HL-60/S4 treated with phorbol 12-myristate 13-acetate at 8.2 ng/mL for 4 days and 3 days (cell line): ENCODE measurements around the gene TMEM39A.

Experiments used
- in situ Hi-C: fragments of 300-500 bp; cut with MboI; formaldehyde crosslinking; loops from 2 replicates; pipeline ENCODE4 v1.15.0; 2022; ENCODE audit warnings: low sequenced_read_pairs

The TMEM39A gene

DNA sequence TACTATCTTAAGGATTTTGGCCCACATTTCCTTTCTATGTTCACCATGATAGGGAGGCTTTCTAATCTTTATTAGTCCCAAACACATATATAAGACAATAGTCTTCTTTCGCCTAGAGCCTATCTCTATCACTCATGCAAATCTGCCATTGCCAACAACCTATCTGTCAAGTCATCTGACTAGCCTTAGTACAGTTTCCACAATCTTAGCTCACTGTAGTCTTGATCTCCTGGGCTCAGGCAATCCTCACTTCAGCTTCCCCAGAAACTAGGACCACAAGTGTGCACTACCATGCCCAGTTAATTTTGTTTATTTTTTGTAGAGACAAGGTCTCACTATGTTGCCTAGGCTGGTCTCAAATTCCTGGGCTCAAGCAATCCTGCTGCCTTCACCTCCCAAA lies 6.9 kb downstream of the TMEM39A start:
- in situ Hi-C loops: no loop called here

DNA sequence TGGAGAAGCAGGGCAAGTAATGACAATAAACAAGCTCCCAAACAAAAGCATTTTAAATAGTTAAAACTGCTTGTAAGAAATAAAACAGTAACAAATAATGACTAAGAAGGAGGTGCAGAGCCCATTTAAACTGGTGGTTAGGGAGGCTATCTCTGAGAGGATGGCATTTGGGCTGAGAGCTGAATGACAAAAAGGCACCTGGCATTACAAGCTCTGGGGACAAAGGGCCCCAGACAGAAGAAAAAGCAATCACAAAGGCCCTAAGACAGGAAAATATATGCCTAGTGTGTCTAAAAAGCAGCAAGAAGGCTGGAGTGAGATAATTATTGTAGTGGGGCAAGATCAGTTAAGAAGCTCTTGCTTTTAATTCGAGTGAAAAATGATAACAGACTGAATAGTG lies 9.6 kb downstream of the TMEM39A start:
- in situ Hi-C loops: no loop called here

DNA sequence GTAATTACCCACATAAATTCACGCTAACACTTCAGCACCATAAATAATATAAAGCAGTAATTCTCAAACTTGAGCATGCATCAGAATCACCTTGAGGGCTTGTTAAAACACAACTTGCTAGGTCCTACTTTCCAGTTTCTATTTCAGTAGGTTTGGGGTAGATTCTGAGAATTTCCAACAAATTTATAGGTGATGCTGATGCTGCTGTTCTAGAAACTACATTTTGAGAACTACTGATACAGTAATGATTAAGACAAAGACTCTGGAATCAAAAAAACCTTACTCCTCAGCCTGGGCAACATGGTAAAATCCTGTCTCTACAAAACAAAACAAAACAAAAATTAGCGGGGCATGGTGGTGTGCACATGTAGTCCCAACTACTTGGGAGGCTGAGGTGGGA lies 18.8 kb downstream of the TMEM39A start:
- in situ Hi-C loops: no loop called here

DNA sequence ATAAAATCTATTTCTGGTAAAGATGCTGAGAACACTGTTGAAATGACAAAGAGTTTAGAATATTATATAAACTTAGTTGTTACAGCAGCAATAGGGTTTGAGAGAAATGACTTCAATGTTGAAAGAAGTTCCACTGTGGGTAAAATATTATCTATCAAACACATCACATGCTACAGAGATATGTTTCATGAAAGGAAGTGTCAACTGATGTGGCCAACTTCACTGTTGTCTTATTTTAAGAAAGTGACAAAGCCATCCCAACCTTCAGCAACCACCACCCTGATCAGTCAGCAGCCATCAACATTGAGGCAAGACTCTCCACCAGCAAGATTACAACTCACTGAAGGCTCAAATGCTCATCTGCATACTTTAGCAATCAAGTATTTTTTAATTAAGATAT lies 20.2 kb downstream of the TMEM39A start:
- in situ Hi-C loops: no loop called here

DNA sequence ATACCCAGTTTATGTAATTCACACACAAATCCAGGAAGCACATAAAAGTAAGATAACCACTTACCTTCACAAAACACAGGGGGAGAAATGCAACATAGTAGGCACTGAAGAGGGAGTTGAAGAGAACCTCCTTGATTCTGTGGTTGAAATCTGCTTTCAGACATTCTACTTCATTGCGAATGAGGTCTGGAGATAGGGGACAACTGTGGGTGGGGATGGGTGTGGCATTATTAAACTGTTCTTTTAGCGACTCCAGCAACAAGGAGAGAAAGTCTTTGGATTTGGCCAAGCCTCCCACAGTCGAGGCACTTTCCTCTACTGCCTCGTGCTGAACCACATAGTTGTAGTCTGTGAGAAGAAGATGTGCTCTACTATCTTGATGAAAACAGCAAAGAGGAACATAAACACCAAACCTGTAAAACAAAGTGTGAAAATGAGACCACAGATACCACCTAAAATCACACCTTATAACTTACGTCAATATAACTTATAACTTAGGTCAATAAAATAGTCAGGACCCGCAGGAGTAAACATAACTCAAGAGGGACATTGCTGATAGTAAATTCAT lies 25.6 kb downstream of the TMEM39A start:
- in situ Hi-C loops: no loop called here

DNA sequence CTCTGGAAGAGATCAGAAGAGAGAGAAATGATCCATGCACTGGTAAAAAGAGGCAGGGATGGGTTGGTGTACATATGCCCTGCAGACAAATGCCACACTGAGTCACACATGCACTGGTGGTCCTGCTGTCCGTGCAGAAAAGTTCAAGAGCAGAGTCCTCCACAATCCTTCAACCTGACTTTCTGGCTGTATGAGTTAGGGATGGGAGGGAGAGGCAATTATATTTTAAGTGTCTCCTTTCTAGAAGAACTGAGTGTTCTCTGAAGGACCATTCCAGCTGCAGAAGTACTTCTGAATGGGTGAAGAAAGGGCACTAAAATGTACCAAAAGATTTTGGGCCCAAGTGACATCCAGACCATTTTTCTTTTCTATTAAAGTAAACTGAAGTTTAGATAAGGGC lies 26.4 kb downstream of the TMEM39A start:
- in situ Hi-C loops: no loop called here

DNA sequence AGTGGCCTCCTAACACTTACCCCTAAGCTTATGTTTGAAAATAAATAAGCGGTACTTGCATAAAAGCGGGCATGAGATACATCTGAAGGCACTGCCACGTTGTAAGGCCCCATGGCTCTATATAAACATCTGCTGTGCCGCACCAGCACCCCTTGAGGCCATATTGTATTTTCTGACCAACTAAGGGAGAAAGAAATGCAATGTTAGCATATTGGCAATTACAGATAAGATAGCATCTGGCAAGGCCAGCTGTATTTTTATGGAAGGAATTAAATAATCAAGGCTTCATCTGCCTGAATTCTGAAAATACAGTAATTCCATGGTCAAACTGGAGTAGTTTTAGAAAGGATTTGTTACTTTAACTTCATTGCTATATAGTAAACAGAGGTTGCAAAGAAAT lies 28.7 kb downstream of the TMEM39A start:
- in situ Hi-C loops: no loop called here

DNA sequence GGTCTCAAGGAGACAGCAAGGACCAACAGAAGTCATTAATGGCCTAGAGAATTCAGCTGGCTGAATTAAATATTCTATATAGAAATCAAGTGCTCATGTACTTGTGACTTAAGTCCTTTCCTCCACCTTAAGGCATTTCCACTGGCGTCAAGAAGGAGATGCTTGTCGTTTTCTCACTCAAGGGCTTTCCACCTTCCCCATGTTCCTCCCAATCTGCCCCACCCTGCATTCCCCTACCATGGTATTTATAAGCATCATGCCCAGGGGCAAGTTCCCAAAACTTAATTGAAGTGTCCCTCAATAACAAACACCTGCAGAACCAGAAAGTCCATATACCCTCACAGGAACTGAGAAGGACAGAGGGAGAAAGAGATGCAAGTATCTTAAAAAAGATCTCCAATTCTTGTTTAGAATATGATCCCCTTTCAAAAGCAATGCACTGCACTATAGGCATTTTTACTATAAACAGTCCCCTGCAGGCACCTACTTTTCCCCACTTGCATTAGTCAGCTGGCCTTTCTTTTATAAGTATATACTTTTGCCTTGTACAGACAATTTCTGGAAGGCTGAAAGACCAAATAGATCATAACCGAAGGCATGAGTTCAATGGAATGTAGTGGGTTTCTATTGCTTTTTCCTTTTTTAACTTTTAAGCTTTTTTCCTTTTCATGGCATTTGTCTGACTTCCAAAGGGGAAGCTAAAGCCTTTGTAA lies 29.6 kb downstream of the TMEM39A start:
- in situ Hi-C loops: no loop called here

DNA sequence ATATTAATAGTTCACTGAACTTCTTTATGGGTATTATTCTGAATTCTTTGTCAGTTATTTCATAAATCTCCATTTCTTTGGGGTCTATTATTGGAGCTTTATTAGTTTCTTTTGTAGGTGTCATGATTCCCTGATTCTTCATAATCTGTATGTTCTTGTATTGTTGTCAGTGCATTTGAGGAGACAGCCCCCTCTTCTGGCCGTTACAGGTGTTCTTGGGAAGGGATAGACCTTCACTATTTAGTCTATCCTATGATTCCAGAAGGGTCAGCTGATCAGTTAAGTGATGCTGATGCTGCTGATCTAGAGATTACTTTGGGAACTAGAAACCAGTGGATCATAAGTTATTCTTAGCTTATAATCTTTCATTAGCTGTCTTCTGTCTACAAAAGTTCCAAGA lies 34.9 kb downstream of the TMEM39A start:
- in situ Hi-C loops: no loop called here

DNA sequence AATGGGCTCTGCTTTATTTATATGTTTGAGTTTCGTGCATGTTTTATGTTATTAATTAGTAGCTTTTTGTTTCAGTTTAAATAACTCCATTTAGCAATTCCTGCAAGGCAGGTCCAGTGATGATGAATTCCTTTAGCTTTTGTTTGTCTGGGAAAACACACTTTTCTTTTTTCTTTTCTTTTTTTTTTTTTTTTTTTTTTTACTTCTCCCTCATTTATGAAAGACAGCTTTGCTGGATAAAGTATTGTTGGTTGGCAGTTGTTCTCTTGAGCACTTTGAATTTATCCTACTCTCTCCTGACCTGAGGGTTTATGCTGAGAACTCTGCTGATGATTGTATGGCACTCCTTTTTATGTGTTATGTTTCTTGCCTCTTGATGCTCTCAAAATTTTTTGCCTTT lies 35.7 kb downstream of the TMEM39A start:
- in situ Hi-C loops: no loop called here

DNA sequence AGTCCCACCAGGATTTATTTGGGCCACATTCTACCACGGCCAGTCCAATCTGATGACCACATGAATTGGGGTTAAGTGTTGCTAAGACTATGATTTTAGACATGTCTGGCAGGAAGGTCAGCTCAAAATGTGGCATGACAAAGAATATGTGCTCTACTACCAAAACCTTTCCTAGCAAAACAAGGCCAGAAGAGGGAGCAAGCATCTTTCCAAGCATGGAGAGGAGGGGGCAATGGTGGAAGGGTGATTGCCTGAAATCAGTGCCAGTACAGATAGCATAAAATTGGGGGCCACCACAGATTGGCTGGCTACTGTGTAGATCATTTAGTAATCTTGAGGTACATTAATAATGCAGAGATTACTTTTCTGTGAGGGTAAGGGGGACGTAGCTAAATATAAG lies 43.2 kb downstream of the TMEM39A start:
- in situ Hi-C loops: no loop called here

DNA sequence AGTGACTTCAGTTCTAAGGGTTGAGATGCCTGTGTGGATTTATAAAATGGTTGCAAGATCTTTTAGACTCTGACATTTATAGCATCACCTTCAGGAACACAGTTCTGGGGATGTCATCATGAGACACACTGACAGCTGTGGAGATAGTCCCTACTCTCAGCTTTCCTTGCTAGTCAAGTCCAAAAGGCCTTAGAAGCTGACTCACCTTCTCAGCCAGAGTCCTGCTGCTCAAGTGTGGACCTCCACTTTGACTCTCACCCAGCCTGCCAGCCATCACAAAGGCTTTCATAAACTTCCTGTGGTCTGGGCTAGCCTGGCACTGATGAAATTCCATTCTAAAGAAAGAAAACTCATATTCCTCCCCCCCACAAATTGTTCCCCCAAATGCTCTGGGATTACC lies 44.8 kb downstream of the TMEM39A start:
- in situ Hi-C loops: no loop called here

DNA sequence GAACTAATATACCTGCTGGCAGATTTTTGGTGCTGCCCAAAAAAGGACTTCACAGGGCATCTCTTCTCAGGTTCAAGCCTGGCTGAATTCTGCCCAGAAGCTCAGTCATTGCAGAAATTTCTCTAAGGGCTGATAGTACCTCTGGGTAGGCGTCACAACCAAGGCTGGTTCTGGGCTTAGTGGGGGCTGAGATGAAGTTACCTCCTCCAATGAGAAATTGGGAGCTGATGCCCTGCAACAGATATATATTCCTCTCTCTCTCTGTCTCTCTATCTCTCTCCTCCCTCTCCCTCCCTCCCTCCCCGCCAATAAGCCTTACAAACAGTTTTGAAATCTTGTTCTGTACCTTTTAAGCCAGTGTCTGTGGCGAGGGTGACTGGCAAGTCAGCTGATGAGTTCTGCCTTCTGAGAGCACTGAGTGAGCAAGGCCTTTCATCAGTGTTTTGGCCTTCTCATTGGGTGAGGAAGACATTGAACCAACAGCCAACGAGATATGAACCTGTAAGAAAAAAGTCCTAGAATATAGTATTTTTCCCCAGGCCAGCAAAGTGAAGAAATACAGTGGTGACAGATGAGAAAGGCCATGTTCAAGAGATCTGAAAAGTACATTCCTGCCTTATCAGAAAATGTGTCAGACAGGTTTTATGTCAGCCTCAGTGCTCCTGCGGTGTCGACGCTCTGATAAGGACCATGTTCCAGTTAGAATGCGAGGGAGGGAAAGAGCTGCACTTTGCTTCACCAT lies 45.5 kb downstream of the TMEM39A start:
- in situ Hi-C loops: no loop called here

DNA sequence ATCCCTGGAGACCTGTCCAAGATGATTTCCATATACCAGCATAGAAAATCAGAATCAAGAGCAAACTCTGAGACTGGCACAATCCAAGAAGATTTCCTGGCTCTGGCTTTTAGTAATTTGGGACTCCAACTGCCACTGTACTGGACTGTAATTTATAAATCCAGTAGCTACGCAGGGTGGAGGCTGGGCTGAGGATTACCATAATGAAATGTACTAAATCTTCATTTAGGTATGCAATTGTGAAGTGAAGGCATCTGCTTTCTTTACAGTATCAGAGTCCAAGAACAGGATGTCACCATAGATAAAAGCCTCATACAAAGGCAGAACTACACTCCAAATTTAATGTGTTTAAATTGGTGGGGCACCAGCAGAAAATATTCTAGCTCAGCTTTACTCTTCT lies 46.5 kb downstream of the TMEM39A start:
- in situ Hi-C loops: no loop called here

DNA sequence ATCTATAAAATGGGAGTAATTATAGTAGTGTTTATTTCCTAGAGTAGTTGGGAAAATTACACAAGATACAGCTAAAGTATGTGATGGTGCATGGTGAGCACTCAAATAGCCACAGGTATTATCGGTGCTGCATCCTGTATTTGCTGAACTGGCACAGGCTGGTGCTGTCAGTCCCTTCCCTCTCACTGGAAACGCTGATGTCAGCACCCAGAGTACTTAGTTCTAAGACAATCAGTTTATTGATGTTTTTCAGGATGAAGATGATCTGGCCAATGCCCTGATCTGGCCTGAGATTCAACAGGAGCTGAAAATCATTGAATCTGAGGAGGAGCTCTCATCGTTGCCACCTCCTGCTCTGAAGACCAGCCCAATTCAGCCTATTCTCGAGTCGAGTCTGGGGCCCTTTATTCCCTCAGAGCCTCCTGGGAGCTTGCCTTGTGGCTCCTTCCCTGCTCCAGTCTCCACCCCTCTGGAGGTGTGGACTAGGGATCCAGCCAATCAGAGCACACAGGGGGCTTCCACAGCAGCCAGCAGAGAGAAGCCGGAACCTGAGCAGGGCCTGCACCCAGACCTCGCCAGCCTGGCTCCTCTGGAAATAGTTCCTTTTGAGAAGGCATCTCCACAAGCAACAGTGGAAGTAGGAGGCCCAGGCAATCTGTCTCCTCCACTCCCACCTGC lies 49.7 kb downstream of the TMEM39A start:
- in situ Hi-C loops: no loop called here

DNA sequence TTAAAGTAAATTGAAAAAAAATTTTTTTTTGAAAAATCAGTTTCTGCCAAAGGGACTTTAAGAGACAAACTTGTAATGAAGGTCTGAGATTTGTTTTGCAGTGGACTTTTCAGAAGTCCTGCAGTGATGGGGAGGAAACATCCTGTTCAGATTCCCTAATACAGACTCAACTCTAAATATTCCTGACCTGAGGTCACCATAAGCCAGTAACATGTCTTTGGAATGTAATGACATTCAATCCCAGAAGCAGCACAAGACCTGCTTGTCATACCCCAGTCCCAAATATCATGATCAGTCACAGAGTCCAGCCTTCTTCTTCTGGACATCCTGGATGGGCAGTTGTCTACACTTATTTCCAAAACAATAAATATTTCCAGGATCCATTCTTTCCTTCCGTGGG lies 53.6 kb downstream of the TMEM39A start:
- in situ Hi-C loops: no loop called here

DNA sequence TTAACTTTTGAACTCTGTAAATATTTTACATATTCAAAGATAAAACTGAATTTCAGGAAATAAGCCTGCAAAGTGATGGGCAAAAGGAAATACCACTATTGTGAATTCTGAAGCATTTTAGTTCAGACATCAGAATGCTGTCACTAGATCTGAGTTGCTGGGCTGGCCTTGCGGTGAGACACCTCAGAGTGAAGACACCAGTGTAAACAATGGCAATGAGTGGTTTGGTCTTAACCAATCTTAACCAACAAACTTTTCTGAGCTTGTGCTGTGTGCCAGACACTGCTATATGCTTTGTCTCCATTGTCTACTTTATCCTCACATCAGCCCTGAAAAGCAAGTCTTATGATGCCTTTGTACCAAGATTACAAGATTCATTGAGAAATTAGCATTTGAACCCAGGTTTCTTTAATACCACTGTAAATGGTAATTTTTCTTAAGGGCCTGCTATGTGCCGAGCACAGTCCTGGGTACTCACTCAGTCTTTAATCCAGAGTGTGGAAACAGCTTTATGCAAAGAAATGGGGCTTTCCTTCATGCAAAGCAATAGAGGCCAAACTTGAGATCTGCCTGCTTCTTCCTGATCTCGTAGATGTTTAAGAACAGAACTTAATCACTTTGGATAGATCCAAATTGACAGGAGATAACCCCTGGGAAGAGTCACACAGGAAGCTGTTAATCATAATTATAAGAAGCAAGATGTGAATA lies 55.0 kb downstream of the TMEM39A start:
- in situ Hi-C loops: no loop called here

DNA sequence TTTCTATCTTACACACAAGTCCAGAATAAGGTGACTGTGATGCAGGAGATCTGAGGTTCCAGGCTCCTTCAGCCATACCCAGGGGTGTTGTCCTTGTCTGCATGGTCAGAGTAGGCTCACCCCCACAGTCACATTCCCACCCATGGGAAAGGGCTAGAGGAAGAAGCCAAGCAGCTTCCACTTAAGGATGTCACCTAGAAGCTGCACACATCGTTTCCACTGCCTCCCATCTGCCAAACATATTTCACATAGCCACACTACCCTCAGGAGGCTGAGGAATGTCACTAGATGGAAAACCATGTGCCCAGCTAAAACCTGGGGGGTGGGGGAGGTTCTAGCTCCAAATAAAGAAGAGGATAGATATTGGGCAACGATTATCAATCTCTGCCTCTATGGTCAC lies 58.1 kb downstream of the TMEM39A start:
- in situ Hi-C loops: no loop called here

DNA sequence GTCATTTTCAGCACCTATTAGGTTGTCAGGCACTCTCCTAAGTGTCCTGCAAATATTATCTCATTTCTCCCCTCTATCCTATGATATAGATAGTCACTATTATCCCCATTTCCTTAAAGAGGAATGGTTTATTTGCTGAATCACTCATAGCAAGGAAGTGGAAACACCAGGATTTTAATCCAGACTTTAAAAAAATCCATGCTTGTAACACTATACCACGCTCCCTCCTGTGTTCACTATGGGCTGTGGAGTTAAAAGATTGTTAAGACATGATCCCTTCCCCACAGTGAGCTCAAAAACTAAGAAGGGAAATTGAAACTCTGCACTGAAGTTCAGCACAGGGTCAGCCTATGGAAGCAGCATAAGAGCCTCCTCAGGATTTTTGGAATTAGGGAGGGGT lies 60.2 kb downstream of the TMEM39A start:
- in situ Hi-C loops: no loop called here

DNA sequence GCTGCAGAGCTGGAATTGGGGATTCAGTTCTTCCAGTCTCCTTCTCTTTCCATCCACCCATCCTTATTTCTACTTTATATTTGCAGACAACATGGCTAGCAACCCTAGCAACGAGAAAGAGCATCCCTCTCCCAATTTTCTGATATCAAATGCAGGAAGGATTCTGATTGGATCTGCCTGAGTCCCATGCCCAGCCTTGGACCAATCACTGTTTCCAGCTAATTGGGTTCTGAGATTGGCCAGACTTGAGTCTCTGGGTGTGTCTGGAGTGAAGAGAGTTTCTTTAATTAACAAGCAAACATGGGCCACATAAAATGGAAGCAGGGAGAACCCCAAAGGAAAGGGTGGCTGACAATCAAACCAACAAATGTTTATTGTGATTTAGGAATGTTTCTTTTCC lies 60.6 kb downstream of the TMEM39A start:
- in situ Hi-C loops: no loop called here
